Measurements from ENCODE around the gene XYLT1.

Gene XYLT1

GRCh38 chr16:17460890-17461289 lies 9.9 kb downstream of the XYLT1 start:
- peaks cover 0 to 17% (median 0%) of the 10 kb centered on the region in 4 donors for H3K4me1 ChIP-seq
- no peak overlapping the region for H3K27ac ChIP-seq
- no peak overlapping the region for H3K4me3 ChIP-seq
- H3K36me3 ChIP-seq = no peaks in the 10 kb centered on the region
- no peak for TF ChIP-seq CTCF (IDR thresholded peaks at IDR 0.05)
- intact Hi-C loops (cut with DNase I; ENCODE audit: low total_unique reads) = loop anchor here (5.0 kb wide), 1 partner anchor 34 kb away; no protein-coding TSS in a partner anchor
- H3K27me3 ChIP-seq = no peaks in the 10 kb centered on the region
- DNase-seq = peak in 1 of 2 donors; percentile 24
- H3K9me3 ChIP-seq = no peaks in the 10 kb centered on the region

GRCh38 chr16:17459903-17460521 lies 10.7 kb downstream of the XYLT1 start:
- Histone ChIP-seq H3K4me3 (no peak overlapping the region), H3K36me3 (no peaks in the 10 kb centered on the region), H3K27me3 (no peaks in the 10 kb centered on the region), H3K4me1 (peaks cover 0 to 17% (median 0%) of the 10 kb centered on the region in 4 donors), H3K9me3 (no peaks in the 10 kb centered on the region), H3K27ac (no peak overlapping the region)
- peak in 1 of 2 donors; percentile 29 for DNase-seq
- no peak for TF ChIP-seq CTCF (IDR thresholded peaks at IDR 0.05)
- intact Hi-C loops (cut with DNase I; ENCODE audit: low total_unique reads) = loop anchor here (5.0 to 10.0 kb wide), 2 partner anchors 33 to 245 kb away; no protein-coding TSS in a partner anchor

- no peak overlapping the region for H3K27ac ChIP-seq
- no peaks in the 10 kb centered on the region for H3K9me3 ChIP-seq
- no peak overlapping the region for H3K4me3 ChIP-seq
- no peak for TF ChIP-seq CTCF (IDR thresholded peaks at IDR 0.05)
- no peak for DNase-seq
- peaks cover 0 to 21% (median 0%) of the 10 kb centered on the region in 4 donors for H3K4me1 ChIP-seq
- intact Hi-C loops (cut with DNase I; ENCODE audit: low total_unique reads) = loop anchor here (10.0 kb wide), 1 partner anchor 243 kb away; no protein-coding TSS in a partner anchor
- H3K27me3 ChIP-seq = no peaks in the 10 kb centered on the region
- H3K36me3 ChIP-seq = no peaks in the 10 kb centered on the region
Observed at GRCh38 chr16:17457997-17458396, 12.8 kb downstream of the XYLT1 start.

- H3K9me3 ChIP-seq = no peaks in the 10 kb centered on the region
- no peak for DNase-seq
- H3K36me3 ChIP-seq = no peaks in the 10 kb centered on the region
- H3K27ac ChIP-seq = no peak overlapping the region
- no peak for TF ChIP-seq CTCF (IDR thresholded peaks at IDR 0.05)
- no peak overlapping the region for H3K4me3 ChIP-seq
- intact Hi-C loops (cut with DNase I; ENCODE audit: low total_unique reads) = loop anchor here (10.0 kb wide), 1 partner anchor 243 kb away; no protein-coding TSS in a partner anchor
- H3K4me1 ChIP-seq = peaks cover 0 to 21% (median 0%) of the 10 kb centered on the region in 4 donors
- H3K27me3 ChIP-seq = no peaks in the 10 kb centered on the region
Observed at GRCh38 chr16:17457513-17457912, 13.2 kb downstream of the XYLT1 start.

- H3K4me1 ChIP-seq = peaks cover 0 to 4% (median under 1%) of the 10 kb centered on the region in 4 donors
- no peak for DNase-seq
- H3K4me3 ChIP-seq = no peak overlapping the region
- H3K36me3 ChIP-seq = no peaks in the 10 kb centered on the region
- no peak overlapping the region for H3K27ac ChIP-seq
- no peaks in the 10 kb centered on the region for H3K27me3 ChIP-seq
- intact Hi-C loops (cut with DNase I; ENCODE audit: low total_unique reads) = loop anchor here (10.0 kb wide), 1 partner anchor 239 kb away; no protein-coding TSS in a partner anchor
- TF ChIP-seq CTCF (IDR thresholded peaks at IDR 0.05) = no peak
- no peaks in the 10 kb centered on the region for H3K9me3 ChIP-seq
Observed at GRCh38 chr16:17454162-17454730, 16.5 kb downstream of the XYLT1 start.

All from tibial artery (tissue), 4 donors.